HG03571 (cell line): ENCODE data around the gene RBM6.

Source experiments
- ATAC-seq: cut with Tn5 transposase; IDR thresholded peaks from one replicate; pipeline ENCODE4 v1.9.1; 2021; ENCODE audit not compliant: unreplicated experiment

RBM6 gene

DNA sequence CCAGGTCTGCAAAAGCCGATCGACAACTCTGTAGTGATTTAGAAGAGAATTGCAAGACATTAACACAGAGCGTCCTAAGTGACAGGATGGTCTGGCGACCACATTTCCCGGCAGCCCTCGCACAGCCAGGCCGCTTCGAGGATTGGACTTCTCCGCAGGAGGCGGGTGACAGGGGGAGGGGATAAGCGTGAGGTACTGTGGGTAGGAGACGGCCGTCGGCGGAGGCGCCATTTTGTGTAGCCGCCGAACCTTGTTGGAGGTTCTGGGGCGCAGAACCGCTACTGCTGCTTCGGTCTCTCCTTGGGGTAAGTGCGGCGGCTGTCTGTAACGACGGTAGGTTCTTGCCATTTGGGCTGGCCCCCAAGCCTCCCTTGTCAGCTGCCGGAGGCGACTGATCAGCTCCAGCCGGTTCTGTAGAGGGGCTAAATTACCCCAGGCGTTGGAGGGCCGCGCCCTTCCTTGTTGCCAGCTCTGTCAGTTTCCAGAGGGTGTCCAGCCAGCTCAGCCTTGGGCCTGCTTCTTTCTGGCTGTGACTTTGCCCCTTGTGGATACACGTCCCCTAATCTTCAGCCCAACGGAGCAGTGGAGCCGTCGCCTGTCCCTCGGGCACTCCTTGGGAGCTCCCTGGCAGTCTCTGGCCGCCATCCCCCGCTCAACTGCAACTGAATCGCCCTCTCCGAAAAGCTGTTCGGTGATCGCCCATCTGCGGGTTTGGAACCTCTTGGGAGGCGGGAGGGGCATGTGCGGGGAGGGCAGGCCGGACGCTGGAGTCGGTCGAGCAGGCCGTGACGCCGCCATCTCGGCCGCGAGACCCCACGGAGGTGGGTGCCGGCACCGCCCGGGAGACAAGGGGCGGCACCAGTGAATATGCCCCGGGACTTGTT, 149.0 kb downstream of the RBM6 start, which contains the start of gene RBM5:
RBM5 (plus strand) TSS at position 195 of the 884 bp plus-strand sequence. CDS start 1,516 bp downstream, outside the sequence.
- ATAC-seq, result peak; percentile 97

DNA sequence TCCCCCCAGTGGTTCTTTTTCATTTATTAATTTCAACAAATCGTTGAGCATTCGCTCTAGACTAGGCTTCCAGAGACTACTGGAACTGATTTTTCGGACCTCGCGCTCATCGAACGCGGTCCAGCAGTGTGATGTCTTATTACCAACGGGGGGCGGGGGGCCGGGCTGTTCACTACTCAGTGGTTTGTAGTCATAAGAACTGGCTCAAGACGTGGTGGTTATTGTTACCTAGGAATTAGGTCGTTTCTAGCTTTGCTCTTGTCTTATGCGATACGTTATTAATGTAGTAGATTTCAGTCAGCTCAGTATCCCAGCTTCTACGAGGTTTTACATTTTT, 149.6 kb downstream of the RBM6 start:
- no peak for ATAC-seq

DNA sequence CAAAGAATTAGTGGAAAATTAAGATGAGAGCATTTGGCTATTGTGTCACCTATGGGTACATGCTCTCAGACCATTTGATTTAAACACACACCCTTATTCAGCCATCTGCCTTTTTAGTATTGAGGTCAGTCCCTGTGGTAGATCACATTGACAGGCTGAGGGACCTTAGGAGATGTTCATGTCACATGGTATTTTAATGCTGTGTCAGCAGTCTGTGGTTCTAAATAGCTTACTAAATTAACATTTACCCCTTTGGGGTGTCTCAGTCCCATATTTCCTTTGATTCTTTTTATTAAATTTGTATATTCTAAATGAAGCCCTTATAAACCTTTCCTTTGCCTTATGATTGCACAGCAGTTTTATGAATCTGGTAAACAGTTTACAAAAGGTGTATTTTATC, 151.0 kb downstream of the RBM6 start:
- no peak for ATAC-seq

DNA sequence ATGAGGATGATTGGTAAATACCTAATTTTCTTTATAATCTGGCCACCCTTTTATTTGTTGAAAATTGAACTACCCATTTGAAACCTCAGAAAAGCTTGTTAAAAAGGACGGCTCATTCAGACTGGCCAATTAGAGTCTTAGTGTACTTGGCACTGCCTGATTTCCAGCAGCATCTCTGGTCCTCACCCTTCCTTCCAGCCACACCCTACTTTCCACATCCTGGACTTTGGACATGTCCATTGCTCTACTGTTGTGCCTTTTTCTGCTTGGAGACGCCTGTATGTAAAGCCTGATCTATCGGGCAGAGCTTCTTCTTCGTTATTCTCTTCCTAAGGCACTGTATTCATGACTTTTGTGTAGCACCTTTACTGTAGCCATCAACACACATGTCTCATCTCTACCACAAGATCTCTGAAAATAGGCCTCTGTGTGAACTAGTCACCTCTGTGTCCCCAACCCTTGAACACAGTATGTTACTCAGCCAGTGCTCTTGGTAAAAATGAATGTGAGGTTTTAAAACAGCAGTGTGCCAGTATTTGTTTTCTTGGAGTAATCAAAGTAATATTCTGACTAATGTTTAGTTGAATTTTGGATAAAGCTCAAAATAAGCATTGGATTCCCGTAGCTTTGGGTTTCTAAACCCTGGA, 155.5 kb downstream of the RBM6 start:
- no peak for ATAC-seq

DNA sequence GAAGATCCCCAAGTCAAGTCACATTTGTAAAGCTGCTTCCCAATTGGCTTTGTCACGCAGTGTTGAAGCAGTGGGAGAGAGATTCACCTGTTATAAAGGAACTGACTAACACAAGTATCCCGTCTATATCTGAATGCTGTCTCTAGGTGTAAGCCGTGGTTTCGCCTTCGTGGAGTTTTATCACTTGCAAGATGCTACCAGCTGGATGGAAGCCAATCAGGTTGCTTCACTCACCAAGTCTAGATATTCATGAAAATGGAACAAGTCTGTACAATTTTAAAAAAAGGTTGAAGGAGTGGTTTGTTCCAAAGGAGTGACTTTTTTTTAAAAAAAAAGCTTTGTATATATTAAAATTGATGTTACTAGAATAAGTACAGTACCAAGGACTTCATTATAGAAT, 160.4 kb downstream of the RBM6 start:
- ATAC-seq, result no peak

DNA sequence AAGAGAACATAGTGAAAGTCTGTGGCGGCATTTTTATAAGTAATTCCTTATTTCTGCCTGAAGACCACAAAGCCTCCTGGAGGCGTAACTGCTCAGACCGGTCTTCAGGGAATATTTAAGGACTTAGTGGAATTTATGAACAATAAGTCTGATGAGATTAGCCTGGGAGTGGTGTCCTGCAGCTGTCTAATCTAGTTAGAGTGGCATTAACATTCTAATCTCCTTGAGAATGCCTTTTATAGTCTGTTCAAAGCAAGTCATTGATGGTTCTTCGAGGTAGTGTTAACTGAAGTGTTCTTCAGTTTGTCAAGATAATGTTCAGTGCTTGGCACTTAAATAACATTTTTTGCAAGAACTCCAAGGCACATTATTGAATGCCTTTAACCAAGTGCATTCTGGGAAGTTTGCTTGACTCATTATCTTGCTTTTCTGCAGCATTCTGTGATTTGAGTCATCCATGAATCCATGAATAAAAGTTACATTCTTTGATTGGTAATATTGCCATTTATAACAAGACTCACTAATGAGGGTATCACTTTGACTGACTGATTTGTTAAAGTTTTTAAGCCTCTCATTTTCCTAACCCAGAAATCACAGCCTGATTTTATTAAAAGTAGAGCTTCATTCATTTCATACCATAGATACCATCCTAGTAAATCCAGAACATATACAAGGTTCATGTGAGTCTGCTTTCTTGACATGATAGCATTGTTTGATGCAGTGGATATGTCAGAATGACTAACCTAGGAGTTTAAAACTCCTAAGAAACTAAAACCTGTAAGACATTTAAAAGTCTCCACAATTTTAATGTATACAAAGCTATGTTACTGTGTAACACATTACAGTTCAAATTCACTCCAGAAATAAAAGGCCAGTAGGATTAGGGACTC, 161.3 kb downstream of the RBM6 start:
- ATAC-seq, result no peak

DNA sequence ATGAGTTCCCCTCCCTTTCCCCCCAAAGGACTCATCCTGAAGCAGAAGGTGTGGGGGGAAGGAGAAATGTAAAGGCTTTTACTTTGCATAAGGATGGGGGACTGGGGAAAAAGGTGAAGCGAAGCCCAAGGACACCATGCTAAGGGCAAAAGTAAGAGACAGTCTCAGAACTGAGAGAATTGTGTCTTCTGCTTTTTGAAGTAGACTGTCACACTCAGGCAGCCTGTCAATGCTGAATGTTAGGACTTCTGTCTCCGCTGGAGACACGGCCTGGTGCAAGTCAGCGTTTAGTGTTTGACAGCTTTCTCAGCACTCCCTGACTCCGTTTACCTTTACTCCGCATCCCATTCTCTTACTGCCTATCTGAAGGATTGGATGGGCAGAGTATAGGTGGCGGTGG, 162.6 kb downstream of the RBM6 start:
- ATAC-seq, result no peak

DNA sequence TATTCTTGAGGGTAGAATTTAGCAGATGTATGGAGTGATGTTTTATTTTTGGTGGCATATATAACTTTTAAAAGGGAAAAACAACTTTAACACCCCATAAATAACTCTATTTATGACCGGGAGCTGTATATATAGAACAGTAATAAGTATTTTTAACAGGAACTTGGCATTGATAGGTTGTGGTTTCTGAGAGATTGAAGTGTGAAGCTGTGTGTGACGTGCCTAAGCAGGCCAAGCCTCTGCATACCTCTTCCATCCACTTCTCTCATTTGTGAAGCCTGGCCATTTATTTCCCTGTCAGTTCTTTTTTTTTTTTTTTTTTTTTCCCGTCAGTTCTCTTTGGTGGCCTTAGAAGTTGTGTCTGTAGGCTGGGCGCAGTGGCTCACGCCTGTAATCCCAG, 171.8 kb downstream of the RBM6 start:
- ATAC-seq, result no peak

DNA sequence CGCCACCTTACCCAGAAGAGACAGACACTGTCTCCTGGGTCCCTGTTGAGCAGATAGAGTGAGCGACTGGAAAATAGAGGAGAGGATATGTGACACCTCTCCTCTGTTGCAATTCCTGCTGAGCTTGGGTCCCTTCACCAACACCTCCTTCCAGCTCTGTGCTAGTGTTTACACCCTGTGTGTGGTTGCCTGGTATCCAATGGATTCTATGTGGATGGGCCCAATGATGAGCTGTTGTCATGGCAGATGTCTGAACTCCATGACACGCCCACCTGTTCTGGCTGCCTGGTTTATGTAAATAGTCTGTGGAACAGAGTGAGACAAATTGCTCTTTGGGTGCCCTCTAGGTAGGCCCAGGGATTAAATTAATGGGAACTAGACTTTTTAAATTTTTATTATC, 172.5 kb downstream of the RBM6 start:
- ATAC-seq, result no peak

DNA sequence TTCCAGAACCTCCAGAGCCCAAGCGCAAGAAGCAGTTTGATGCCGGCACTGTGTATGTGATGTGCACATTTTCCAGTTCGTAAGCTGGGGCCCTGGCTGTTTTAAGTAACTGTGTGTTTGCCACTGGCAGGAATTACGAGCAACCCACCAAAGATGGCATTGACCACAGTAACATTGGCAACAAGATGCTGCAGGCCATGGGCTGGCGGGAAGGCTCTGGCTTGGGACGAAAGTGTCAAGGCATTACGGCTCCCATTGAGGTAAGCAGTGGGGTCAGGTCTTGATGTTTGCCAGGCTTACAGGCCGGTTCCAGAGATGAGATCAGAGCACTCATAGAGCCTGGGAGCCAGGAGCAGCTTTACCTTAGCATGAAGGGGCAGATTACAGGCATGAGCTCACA, 177.2 kb downstream of the RBM6 start:
- ATAC-seq, result no peak

DNA sequence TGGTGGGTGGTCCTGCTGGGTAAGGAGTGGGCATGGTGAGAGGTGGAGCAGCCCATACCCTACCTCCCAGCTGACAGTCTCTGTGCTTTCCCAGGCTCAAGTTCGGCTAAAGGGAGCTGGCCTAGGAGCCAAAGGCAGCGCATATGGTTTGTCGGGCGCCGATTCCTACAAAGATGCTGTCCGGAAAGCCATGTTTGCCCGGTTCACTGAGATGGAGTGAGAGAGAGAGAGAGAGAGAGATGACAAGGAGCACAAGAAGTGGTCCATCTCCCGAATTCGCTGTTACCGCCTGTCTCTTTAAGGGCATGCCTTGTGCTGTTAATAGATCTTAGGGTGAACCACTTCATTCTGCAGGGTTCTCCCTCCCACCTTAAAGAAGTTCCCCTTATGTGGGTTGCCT, 178.3 kb downstream of the RBM6 start:
- no peak for ATAC-seq

DNA sequence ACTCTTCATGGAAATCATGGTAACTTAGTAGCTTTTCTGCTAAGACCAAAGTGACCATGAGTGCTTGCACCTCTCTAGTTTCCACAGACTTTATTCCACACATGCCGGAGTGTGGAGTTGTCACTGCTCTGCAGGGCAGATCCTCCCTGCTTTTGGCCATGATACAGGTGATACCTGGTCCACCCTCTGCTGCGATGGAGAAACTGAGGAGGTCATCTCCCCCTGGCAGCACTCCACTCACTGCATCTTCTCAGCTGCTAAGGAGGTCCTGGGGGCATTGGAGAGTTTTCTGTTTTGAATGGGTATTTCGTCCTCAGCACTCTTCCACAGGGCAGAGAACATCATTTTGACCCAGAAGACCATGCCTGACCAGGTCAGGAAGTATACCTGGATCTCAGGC, 179.8 kb downstream of the RBM6 start:
- no peak for ATAC-seq

DNA sequence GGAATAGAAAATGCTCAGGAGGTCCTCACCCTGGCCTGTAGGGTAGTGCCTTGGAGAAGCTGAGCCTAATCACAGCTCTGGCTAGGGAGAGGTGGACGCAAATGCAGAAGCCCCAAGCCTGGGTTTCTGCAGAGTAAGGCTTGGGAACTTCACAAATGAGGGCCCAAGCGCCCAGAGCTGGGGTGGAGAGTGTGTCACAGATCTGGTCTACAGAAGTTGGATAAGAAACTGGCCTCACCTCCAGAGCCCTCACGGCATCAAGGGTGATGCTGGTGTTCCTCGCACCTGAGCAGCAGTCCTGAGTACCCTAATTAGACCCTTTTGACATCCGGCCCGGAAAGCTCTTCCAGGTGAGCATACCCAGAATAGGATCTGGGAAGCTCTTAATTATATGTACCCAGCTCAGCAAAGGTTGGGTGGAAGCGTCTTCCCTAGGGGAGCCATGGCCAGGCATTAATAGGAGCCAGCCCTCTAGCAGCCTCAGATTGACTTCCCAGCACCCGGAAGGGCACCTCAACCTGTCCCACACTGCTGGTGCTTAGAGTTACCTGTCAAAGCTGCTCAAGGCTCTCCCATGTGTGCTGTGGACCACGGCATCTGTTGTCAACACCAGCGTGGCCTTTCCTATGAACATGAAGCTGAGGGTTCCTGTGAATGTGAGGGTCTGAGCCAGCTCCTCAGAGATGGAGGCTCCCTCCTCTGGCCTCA, 180.6 kb downstream of the RBM6 start:
- no peak for ATAC-seq

DNA sequence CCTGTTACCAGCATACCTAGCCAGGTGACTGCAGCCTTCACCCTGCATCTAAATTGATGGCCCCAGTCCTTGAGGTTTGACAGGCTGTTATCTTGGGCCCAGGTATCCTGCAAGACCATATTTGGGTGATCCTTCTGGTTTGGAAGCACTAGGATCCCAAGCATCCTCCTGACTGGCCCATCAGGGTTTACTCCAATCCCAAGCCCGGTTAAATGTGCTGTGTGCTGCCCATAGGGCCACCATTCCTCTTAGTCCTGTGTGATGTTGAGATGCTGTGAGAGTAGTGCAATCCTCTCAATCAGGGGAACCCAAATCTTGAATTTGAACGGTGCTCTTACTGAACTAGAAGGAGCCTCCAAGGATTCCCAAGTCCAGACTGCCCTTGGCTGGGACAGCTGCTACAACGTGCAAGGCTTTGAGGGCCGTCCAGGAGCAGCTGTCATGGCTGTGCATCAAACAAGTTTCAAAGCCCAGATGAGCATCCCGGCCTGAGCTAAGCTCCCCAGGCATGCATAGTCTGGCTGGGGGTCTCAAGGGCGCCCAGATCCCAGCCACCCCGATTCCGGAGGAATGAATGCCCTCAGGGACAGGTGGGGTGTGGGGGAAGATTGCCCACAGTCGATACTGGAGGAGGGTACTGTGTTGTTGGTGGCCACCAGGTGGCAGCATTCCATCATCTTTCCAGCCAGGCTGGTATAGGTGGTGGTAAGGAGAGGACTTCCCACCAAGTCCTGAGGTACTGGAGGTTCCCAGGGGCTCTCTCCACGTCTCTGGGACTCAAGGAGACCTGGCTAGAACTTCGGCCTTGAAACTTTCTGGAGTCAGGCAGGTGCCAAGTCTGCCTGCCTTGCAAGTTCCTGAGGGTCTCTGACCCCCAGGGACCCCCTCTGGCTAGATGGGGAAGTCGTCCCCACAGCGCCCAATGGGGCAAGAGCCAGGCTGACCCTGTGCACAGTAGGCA, 181.4 kb downstream of the RBM6 start:
- ATAC-seq, result no peak

DNA sequence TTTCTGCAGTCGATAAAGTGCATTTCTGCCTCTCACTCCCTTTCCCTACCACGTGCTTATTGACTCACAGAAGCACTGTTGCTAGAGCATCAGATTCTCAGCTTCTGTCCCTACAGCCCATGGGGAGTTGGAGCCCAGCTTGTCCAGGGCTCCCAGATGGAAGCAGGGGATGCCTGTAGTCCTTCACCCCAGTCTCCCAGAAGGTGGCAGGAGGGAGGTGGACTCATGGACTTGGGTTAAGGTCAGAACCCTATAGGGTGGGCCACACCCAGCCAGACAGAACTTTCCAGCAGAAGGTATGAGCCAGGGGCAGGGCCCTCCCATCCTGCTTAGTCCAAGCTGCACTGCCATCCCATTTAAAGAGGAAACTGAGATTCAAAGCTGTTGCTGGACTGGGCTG, 182.1 kb downstream of the RBM6 start:
- ATAC-seq, result no peak

DNA sequence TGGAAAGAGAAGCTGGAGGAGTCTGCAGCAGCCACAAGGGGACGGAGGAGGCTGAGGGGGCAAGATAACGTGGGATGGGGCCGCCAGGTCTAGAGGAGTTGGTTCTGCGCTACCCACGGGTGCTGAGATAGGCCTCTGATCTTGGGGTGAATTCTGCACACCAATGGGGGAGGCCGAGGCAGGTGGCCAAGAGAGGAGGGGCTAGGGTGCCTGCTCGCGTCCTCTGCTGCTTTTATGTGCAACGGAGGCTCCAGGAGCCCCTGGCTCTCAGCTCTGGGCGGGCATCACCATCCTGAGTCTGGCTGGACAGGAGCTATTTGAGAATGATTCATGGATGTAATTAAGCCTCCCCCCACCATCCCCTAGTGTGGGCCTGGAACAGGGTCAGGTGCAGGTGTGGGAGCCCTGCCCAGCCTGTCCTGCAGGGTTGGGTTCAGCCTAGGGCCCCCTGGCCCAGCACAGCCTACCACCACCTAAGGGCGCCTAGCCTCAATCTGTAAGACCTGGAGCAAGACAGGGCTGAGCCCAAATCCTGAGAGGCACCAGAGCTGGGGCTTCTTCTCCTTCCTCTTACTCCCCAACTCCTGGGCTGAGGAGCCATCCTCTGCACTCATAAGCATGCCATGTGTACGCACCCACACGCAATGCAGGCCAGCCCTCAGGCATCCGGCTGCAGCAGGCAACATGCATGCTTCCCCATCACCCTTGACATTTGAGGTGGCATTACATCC, 182.9 kb downstream of the RBM6 start:
- no peak for ATAC-seq

DNA sequence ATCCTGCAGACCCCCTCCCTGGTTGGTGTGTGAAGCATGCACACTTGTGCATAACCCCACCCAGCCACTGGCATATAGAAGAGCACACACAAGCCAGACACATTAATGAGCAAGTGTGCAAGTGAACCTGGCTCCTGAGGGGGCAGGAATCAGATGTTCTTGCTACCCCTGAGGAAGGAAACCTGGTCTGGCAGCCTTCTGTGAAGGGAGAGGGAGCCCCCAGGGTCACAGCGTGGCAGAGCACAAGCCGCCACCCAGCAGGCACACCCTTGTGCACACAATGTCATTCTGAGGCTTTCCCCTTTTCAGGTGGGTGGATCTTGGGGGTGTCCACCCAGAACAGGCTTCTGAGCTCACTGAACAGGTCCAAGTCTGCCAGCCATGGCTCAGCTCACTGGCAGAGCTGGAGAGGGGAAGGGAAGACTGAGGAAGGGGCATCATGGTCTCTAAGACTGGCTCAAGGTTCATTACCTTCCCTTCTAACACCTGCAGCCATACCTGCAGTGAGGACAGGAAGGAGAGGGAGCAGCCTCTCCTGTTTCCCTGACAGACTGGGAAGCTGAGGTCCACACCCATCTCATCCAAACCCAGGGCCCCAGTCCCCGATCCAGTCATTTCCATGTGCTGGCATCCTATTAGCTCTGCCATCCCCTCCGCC, 183.6 kb downstream of the RBM6 start:
- ATAC-seq, result no peak

DNA sequence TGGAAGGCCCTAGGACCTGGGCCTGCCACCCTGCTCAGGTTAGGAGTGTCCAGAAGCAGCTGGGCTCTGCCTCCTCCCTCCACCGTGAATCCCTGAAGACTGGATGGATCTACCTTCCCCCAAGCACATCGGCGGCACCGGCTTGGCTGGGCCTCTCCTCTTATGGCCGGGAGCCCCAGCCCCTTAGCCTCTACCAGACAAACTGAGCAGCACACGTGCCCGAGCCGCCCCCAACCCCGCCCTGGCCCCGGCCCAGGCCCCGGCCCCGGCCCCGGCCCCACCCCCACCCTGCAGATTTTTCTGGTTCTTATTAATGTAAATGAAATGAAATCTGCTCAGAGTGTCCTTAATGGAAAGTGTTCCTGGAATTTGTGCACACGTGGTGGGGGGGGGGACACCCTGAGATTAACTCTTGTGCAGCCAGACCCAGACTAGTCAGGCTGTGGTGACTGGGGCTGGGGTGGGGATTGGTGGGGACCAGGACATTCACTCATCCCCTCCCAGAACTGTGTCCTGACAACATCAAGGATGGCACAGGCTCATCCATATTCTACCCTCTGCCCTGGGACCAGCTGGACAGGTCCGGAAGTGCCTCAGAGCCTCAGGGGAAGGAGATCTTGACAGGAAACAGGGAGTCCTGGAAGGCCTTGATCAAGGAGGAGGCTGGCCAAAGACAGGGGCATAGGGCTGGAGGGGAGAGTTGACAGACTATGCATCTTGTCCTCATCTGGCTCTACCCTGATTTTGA, 184.3 kb downstream of the RBM6 start:
- ATAC-seq, result no peak
